ENCODE data around the gene MYO1D.

The MYO1D gene

DNA sequence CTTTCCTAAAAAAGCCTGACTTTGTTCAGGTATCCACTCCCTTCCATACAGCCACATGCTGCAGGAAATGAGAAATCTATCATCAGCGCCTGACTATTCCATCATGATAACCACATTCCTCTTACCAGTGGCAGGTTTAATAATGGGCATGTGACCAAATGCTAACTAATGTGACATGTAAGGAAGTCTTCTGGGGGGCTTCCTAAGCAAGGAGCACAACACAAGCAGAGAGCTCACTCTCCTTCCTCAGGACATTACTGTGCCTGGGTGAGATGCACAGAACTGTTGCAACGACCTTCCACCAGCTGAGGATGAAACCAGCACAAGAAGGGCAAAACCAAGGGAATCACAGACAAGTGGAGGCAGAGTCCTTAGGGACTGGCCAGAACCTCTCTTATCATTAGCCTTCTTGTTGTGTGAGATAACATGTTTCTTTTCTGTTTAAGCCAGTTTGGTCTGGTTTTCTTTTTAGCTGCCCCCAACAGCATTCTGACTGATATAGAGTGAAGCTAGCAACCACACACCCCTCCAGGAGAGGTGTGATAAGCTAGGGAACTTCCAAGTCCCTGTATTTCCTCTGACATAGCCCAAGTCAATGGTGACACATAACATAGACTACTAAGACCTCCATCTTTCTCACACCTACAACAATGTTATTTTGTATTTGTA is 16.9 kb downstream of the MYO1D start:
- H3K27ac ChIP-seq: no peak overlapping the region
- TF ChIP-seq, protein P1, sequence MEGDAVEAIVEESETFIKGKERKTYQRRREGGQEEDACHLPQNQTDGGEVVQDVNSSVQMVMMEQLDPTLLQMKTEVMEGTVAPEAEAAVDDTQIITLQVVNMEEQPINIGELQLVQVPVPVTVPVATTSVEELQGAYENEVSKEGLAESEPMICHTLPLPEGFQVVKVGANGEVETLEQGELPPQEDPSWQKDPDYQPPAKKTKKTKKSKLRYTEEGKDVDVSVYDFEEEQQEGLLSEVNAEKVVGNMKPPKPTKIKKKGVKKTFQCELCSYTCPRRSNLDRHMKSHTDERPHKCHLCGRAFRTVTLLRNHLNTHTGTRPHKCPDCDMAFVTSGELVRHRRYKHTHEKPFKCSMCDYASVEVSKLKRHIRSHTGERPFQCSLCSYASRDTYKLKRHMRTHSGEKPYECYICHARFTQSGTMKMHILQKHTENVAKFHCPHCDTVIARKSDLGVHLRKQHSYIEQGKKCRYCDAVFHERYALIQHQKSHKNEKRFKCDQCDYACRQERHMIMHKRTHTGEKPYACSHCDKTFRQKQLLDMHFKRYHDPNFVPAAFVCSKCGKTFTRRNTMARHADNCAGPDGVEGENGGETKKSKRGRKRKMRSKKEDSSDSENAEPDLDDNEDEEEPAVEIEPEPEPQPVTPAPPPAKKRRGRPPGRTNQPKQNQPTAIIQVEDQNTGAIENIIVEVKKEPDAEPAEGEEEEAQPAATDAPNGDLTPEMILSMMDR (IDR thresholded peaks at IDR 0.05; ENCODE audit: low read depth, low read length): no peak
- no peak overlapping the region for H3K4me3 ChIP-seq (ENCODE audit: low read depth, low read length)
- H3K9me3 ChIP-seq (ENCODE audit: severe bottlenecking): no peaks in the 10 kb centered on the region
- DNase-seq: no peak
- no peaks in the 10 kb centered on the region for H3K27me3 ChIP-seq (ENCODE audit: insufficient read depth, low read depth, severe bottlenecking)
- H3K36me3 ChIP-seq: no peaks in the 10 kb centered on the region

DNA sequence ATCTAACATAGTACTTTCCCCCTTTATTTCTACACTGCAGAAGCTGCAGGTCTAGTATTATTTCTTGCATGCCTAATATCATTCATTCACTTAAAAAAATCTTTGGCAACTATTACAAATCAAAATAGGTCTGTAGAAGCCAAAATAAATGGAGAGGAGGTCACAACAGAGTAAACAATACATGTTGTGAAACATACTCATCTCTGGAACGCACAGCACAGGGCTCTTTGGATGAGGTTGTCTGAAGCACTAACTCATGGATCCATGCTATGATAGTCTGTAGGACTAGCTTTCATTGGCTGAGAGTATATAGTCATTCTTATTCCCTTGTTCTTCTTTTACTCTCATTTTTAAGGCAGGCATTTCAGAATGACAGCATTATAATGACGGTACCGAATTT is 21.3 kb downstream of the MYO1D start:
- no peak overlapping the region for H3K4me3 ChIP-seq (ENCODE audit: low read depth, low read length)
- no peak for DNase-seq
- H3K9me3 ChIP-seq (ENCODE audit: severe bottlenecking): no peaks in the 10 kb centered on the region
- TF ChIP-seq, protein P1 (IDR thresholded peaks at IDR 0.05; ENCODE audit: low read depth, low read length): no peak
- H3K27ac ChIP-seq: no peak overlapping the region
- H3K36me3 ChIP-seq: no peaks in the 10 kb centered on the region
- no peaks in the 10 kb centered on the region for H3K27me3 ChIP-seq (ENCODE audit: insufficient read depth, low read depth, severe bottlenecking)

DNA sequence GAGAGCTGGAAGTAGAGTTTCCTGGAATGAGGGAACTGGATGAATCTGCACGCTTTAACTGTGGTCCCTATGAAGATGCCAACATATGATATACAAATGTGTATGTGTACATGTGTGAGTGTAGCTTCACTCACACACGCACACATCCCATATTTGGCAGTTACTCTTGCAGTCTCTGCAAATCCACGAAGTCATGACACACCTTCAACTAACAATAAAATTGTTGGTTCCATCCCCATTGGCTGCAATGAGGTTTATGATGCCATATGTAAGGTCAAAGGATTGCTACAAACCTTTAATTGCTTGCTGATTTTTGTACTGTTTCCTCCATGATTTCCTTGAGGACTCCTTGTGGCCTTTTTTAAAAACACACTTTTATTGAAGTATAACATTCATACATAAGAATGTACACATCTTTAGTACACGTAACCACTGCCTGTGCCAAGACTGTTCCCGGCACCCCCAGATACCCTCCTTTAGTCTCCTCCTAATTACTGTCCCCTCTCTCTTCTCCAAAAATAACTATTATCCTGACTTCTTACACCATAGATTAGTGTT is 22.0 kb downstream of the MYO1D start:
- no peaks in the 10 kb centered on the region for H3K27me3 ChIP-seq (ENCODE audit: insufficient read depth, low read depth, severe bottlenecking)
- no peak overlapping the region for H3K27ac ChIP-seq
- TF ChIP-seq, protein P1 (IDR thresholded peaks at IDR 0.05; ENCODE audit: low read depth, low read length): no peak
- H3K36me3 ChIP-seq: no peaks in the 10 kb centered on the region
- no peaks in the 10 kb centered on the region for H3K9me3 ChIP-seq (ENCODE audit: severe bottlenecking)
- no peak for DNase-seq
- no peak overlapping the region for H3K4me3 ChIP-seq (ENCODE audit: low read depth, low read length)

DNA sequence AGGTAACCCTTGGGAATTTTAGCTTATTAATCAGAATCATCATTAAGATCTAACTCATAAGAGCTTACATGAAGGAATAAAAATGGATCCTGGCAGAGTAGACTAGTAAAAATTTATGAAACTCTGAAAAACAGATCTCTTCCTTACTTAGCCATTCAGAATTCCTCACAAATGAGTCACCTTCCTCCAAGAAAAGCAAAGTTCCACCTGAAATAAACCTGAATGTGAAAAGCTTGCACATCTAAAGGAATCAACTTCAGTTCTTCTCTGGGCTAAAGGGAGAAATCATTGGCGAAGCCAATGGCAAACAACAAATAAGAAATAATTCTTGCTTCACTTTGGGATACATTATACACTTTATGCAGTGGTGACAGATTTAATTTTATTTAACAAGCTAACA is 22.7 kb downstream of the MYO1D start:
- TF ChIP-seq, protein P1 (IDR thresholded peaks at IDR 0.05; ENCODE audit: low read depth, low read length): no peak
- no peaks in the 10 kb centered on the region for H3K27me3 ChIP-seq (ENCODE audit: insufficient read depth, low read depth, severe bottlenecking)
- H3K4me3 ChIP-seq (ENCODE audit: low read depth, low read length): no peak overlapping the region
- no peak overlapping the region for H3K27ac ChIP-seq
- no peaks in the 10 kb centered on the region for H3K36me3 ChIP-seq
- no peak for DNase-seq
- H3K9me3 ChIP-seq (ENCODE audit: severe bottlenecking): no peaks in the 10 kb centered on the region

DNA sequence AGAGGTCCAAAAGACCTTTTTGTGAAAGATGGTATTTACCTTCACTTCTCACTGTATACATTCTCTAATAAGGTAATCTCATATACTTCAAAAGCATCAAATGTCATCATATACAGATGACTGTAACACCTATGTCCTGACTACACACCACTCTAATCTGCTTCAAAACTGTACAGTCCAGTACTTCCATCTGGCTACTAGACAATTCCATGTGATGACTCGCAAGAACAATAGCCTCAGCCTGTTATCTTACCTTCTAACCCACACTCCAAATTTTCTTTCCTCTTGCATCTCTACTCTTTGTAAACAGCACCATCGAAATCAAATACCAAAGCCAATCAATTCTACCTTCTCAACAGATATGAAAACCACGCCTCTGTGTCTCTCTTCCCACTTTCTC is 24.1 kb downstream of the MYO1D start:
- DNase-seq: no peak
- Histone ChIP-seq H3K27ac (no peak overlapping the region), H3K4me3 (ENCODE audit: low read depth, low read length) (no peak overlapping the region), H3K9me3 (ENCODE audit: severe bottlenecking) (no peaks in the 10 kb centered on the region), H3K36me3 (no peaks in the 10 kb centered on the region), H3K27me3 (ENCODE audit: insufficient read depth, low read depth, severe bottlenecking) (no peaks in the 10 kb centered on the region)
- TF ChIP-seq, protein P1 (IDR thresholded peaks at IDR 0.05; ENCODE audit: low read depth, low read length): no peak

DNA sequence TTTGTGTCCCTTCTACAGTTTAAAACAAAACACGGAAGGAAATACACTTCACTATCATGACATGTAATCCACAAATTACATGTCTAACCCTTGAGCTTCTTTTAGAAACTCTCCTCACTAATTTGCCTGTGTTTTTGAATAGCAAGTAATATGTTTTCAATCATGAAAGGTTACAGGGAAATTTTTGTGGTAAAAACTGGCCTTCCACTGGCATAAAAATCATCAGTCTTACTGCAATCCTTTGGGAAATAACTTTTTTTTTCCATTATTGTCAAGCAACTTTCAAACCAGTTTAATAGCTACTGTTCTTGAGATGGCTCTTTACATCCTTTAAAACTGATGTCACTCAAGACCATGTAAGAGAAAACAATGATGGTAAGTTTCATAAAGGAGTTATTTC is 27.0 kb downstream of the MYO1D start:
- H3K4me3 ChIP-seq (ENCODE audit: low read depth, low read length): no peak overlapping the region
- no peak for DNase-seq
- no peaks in the 10 kb centered on the region for H3K27me3 ChIP-seq (ENCODE audit: insufficient read depth, low read depth, severe bottlenecking)
- H3K27ac ChIP-seq: no peak overlapping the region
- H3K9me3 ChIP-seq (ENCODE audit: severe bottlenecking): no peaks in the 10 kb centered on the region
- no peaks in the 10 kb centered on the region for H3K36me3 ChIP-seq
- TF ChIP-seq, protein P1 (IDR thresholded peaks at IDR 0.05; ENCODE audit: low read depth, low read length): no peak

Measured in WERI-Rb-1 (cell line).